C4-2B (cell line): Measurements from ENCODE around the gene PCDHGA1.

Experiments
- ZFX ChIP-seq: fragments of 450-650 bp; IDR thresholded peaks from 2 replicates; pipeline ENCODE4 v1.6.1; 2017
- TF ChIP-seq, protein P1 (sequence below): fragments of 450-650 bp; conservative IDR thresholded peaks from 2 replicates; pipeline ENCODE4 v1.5.1; 2017; ENCODE audit warnings: mild to moderate bottlenecking

DNA sequence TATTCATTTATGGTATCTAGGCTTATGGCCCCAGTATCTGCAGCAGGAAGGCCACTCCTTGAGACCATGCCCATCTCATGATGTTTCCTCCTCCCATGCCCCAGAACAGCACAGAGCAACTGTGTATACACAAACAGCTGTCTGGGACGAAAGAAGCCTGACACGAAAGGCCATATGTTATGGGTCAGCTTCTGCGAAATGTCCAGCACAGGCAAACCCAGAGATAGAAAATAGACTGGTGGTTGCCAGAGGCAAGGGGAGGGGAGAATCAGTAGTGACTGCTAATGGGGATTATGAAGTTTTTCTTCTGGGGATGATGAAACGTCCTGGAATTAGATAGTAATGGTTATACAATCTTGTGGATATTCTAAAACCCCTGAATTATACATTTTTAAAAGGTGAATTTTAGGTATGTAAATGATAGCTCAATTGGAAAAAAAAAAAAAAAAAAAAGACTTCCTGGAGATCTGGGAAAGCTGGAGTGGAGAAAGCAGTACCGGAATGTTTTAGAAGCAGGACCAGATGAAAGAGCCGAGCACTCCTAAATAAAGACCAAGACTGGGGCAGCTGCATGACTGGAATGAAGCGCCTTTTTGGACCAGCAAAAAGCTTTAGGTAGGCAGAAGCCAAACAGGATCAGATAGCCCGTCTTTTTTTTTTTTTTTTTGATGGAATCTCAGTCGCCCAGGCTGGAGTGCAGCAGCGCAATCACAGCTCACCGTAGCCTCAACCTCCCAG is 187.7 kb downstream of the PCDHGA1 start:
- TF ChIP-seq, protein P1, sequence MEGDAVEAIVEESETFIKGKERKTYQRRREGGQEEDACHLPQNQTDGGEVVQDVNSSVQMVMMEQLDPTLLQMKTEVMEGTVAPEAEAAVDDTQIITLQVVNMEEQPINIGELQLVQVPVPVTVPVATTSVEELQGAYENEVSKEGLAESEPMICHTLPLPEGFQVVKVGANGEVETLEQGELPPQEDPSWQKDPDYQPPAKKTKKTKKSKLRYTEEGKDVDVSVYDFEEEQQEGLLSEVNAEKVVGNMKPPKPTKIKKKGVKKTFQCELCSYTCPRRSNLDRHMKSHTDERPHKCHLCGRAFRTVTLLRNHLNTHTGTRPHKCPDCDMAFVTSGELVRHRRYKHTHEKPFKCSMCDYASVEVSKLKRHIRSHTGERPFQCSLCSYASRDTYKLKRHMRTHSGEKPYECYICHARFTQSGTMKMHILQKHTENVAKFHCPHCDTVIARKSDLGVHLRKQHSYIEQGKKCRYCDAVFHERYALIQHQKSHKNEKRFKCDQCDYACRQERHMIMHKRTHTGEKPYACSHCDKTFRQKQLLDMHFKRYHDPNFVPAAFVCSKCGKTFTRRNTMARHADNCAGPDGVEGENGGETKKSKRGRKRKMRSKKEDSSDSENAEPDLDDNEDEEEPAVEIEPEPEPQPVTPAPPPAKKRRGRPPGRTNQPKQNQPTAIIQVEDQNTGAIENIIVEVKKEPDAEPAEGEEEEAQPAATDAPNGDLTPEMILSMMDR = no peak
- TF ChIP-seq ZFX = no peak
